VCaP (cell line): ENCODE results near the gene UROD.
"Not testable (repeated sequence)": the region's sequence is repeated elsewhere in the genome, so short reads cannot be mapped to it uniquely, and the experiment has no call there.

Experiments
- H3K27ac ChIP-seq: fragments of 450-650 bp; 2 replicates; pipeline ENCODE4 v1.5.1; 2017
- TF ChIP-seq, protein P1 (sequence below): fragments of 450-650 bp; conservative IDR thresholded peaks from 2 replicates; pipeline ENCODE4 v1.5.1; 2017; ENCODE audit warnings: mild to moderate bottlenecking, moderate library complexity

Gene UROD

DNA sequence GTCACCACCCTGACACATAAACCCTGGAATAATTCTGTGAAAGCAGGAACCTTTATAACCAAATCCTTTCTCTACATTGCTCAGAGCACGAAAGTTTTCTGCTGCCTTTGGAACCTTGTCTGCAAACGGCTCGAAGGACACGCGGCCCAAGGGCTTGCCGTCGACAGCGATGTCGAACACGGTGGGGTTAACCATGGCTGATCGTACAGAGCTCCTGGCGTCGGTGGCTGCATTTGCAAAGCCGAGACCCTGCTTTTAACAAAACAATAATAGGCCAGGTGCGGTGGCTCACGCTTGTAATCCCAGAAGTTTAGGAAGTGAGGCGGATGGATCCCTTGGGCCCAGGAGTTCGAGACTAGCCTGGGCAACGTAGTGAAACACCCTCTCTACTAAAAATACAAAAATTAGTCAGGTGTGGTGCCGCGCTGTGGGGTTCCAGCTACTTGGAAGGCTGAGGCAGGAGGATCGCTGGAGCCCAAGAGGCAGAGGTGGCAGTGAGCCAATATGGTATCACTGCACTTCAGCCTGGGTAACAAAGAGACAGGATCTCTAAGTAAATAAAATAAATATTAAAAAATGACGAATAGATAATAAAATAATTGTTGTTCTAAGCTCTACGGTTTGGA lies 23.4 kb upstream of the UROD start:
- no peak overlapping the region for H3K27ac ChIP-seq
- TF ChIP-seq, protein P1, sequence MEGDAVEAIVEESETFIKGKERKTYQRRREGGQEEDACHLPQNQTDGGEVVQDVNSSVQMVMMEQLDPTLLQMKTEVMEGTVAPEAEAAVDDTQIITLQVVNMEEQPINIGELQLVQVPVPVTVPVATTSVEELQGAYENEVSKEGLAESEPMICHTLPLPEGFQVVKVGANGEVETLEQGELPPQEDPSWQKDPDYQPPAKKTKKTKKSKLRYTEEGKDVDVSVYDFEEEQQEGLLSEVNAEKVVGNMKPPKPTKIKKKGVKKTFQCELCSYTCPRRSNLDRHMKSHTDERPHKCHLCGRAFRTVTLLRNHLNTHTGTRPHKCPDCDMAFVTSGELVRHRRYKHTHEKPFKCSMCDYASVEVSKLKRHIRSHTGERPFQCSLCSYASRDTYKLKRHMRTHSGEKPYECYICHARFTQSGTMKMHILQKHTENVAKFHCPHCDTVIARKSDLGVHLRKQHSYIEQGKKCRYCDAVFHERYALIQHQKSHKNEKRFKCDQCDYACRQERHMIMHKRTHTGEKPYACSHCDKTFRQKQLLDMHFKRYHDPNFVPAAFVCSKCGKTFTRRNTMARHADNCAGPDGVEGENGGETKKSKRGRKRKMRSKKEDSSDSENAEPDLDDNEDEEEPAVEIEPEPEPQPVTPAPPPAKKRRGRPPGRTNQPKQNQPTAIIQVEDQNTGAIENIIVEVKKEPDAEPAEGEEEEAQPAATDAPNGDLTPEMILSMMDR = no peak

DNA sequence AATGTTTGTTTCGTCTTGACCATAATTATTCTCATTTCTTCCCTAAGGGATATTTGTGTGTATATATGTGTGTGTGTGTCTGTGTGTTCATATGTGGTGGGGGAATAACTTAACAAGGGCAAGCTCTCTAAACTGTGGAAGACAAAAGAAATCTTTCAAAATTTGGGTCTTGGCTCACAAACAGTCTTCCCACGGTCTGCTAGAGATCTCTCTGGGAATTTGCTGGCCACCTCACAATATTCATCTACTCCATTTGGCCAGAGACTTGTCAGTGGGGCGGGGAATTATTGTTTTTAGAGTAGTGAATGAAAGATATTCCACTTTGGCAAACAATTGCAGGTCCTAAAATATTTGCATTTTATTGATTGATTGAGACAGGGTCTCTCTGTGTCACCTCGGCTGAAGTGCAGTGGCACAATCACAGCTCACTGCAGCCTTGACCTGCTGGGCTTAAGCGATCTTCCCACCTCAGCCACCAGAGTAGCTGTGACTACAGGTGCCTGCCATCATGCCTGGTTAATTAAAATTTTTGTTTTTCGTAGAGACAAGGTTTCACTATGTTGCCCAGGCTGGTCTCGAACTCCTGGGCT lies 17.6 kb upstream of the UROD start:
- H3K27ac ChIP-seq = no peak overlapping the region
- TF ChIP-seq, protein P1 = no peak

DNA sequence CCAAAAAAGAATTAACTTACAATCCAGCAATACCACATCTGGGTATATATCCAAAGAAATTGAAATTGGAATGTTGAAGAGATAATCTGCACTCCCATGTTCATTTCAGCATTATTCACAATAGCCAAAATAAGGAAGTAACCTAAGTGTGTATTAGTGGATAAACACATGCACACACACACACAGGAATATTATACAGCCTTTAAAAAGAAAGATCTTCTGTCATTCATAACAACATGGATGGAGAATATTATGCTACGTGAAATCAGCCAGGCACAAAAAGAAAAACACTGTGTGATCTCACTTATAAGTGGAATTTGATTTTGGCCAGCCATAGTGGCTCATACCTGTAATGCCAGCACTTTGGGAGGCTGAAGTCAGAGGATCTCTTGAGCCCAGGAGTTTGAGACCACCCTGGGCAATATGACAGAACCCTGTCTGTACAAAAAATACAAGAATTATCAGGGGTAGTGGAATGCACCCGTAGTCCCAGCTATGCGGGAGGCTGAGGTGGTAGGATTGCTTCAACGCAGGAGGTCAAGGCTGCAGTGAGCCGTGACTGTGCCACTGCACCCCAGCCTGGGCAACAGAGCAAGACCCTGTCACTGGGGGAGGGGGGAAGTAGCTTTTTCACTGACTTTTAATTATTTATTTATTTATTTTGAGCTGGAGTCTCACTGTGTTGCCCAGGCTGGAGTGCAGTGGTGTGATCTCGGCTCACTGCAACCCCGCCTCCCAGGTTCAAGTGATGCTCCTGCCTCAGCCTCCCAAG lies 16.4 kb upstream of the UROD start:
- H3K27ac ChIP-seq = no peak overlapping the region
- TF ChIP-seq, protein P1 = no peak

DNA sequence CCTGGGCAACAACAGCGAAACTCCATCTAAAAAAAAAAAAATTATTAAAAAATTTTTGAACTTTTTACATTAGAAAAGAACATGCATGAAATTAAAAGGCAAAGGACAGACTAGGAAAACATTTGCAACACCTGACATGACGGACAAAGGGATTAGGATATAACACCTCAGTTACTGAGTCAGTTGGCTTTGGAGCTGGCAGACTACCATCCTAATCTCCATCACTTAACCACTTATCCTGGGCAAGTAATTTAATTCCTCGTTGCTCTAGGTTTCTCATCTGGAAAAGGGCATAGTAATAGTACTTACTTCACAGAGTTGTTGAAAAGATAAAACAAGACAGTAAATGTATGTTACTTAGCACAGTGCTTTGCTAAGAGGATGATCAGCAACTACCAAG lies 12.8 kb upstream of the UROD start:
- no peak overlapping the region for H3K27ac ChIP-seq
- TF ChIP-seq, protein P1 = no peak

DNA sequence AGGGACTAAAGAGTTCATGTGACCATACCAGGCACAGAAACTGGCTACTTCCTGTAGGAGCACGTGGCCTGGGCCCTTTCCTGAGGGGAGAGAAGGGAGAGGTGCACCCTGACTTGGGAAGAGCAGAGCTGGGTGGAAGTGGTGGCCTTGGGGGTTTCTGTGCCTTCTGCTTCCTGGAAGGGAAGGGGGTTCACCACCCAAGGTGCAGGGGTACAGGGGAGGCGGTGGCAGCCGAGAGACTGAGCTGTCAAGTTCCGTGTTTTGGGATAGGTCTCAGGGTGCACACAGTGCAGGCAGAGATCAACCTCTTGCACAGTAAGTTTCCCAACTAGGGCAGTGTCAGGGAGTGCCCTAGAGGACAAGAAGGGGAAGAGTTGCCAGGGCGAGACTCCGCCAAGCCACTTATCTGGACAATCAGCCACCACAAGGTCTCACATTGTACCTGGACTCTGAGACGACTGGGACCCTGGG lies 11.0 kb upstream of the UROD start:
- TF ChIP-seq, protein P1 = no peak
- no peak overlapping the region for H3K27ac ChIP-seq

DNA sequence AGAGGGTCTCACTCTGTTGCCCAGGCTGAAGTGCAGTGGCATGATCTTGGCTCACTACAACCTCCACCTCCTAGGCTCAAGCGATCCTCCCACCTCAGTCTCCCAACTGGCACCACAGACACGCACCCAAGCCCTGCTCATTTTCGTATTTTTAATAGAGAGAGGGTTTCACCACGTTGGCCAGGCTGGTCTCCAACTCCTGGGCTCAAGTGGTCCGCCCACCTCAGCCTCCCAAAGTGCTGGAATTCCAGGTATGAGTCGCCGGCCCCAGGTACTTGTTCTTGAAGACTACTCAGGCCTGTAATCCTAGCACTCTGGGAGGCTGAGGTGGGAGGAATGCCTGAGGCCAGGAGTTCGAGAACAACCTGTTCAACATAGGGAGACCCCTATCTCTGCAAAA lies 10.5 kb upstream of the UROD start:
- H3K27ac ChIP-seq = not testable (repeated sequence)

DNA sequence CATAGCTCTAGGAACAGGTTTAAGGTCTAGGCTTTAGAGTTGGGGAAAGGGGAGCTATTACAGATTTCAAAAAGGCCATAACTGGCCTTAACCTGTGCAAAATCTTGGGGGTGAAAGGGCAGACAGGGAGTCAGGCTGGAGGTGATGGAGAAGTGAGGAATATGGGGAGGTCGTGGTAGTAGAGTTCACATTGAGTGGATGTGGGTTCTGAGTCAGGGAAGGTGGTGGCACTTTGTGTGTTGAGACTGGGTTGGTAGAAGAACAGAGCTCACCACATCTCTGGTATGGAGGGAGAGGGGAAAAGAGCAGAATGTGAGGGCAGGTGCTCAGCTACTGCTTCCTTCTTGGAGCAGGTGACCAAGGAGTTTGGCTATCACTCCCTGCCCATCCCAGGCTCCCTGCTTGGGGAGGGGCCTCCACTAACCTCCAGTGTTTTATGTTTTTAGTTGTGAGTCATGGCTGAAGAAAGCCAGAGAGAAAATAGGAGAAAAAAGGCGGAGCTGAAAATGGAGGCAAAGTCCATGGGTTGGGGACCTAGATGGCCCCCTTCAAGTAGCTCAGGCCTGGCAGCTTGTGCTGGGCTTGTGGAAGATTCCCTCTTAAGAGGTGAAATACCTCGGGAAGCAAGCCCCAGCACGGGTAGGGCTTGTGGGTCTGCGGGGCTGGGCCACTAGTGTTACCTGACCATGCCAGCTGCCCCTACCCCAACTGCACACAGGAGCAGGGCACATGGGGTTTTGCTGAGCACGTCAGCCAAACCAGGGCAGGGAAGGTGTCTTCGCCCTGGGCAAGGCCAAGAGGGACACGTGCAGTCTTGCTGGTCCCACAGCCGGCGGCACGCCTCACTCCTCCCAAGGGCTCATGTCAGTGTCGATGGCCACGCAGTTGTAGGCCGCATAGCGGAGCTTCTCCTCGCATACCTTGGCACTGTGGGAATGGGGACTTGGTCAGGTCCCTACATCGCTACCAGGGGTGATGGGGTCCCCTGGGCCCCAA lies 9.1 kb upstream of the UROD start:
- TF ChIP-seq, protein P1 = no peak
- no peak overlapping the region for H3K27ac ChIP-seq
